ENCODE results near the gene RBPJ.

DNA sequence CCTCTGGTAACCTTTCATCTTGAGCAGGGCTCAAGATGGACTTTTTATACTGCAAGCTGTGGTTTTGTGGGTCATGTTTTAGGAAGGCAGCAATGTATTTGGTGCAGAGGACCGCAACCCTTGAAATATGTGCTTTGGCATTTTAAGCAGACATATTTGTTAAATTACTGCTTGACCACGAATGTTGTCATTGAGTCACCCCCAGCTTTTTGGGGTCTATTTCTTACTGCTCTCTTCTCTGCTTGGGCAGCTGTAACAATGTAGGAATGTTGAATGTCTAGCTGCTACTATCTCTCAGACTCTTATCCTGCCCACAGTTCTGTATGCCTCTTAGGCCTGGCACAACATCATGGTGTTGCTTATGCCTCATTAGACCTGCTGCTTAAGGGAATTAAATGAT is 6.0 kb downstream of the RBPJ start:
- TF ChIP-seq, protein P1, sequence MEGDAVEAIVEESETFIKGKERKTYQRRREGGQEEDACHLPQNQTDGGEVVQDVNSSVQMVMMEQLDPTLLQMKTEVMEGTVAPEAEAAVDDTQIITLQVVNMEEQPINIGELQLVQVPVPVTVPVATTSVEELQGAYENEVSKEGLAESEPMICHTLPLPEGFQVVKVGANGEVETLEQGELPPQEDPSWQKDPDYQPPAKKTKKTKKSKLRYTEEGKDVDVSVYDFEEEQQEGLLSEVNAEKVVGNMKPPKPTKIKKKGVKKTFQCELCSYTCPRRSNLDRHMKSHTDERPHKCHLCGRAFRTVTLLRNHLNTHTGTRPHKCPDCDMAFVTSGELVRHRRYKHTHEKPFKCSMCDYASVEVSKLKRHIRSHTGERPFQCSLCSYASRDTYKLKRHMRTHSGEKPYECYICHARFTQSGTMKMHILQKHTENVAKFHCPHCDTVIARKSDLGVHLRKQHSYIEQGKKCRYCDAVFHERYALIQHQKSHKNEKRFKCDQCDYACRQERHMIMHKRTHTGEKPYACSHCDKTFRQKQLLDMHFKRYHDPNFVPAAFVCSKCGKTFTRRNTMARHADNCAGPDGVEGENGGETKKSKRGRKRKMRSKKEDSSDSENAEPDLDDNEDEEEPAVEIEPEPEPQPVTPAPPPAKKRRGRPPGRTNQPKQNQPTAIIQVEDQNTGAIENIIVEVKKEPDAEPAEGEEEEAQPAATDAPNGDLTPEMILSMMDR (conservative IDR thresholded peaks at IDR 0.05; ENCODE audit: low read length): no peak
- no peak for TF ChIP-seq EZH2phosphoT487 (IDR thresholded peaks at IDR 0.05; ENCODE audit: borderline replicate concordance, low read depth, low read length)
